IPS-20b (cell line): ENCODE measurements around the gene BCAS1.
"Not testable (repeated sequence)": the region's sequence is repeated elsewhere in the genome, so short reads cannot be mapped to it uniquely, and the experiment has no call there.

Experiments used
- H3K27ac ChIP-seq: one replicate; pipeline ENCODE4 v1.5.1; 2013; ENCODE audit warnings: low read length
- H3K27me3 ChIP-seq: 2 replicates; pipeline ENCODE4 v1.6.1; 2013; ENCODE audit warnings: mild to moderate bottlenecking, low read length, inconsistent platforms; ENCODE audit not compliant: insufficient read depth
- H3K36me3 ChIP-seq: 2 replicates; pipeline ENCODE4 v1.6.1; 2013; ENCODE audit warnings: low read depth, mild to moderate bottlenecking, inconsistent platforms, low read length, moderate library complexity; ENCODE audit not compliant: insufficient read depth
- H3K4me1 ChIP-seq: 2 replicates; pipeline ENCODE4 v1.6.1; 2013; ENCODE audit warnings: mild to moderate bottlenecking, control low read depth, inconsistent platforms, low read length, moderate library complexity; ENCODE audit not compliant: insufficient read depth
- H3K4me3 ChIP-seq: 2 replicates; pipeline ENCODE4 v1.5.1; 2013; ENCODE audit warnings: mild to moderate bottlenecking, low read length, inconsistent platforms
- H3K9ac ChIP-seq: 2 replicates; pipeline ENCODE4 v1.6.1; 2013; ENCODE audit warnings: low read depth, mild to moderate bottlenecking, inconsistent platforms, low read length, moderate library complexity
- H3K9me3 ChIP-seq: 2 replicates; pipeline ENCODE4 v1.6.1; 2013; ENCODE audit warnings: mild to moderate bottlenecking, low read depth, low read length, inconsistent platforms; ENCODE audit not compliant: insufficient read depth

BCAS1 gene

DNA sequence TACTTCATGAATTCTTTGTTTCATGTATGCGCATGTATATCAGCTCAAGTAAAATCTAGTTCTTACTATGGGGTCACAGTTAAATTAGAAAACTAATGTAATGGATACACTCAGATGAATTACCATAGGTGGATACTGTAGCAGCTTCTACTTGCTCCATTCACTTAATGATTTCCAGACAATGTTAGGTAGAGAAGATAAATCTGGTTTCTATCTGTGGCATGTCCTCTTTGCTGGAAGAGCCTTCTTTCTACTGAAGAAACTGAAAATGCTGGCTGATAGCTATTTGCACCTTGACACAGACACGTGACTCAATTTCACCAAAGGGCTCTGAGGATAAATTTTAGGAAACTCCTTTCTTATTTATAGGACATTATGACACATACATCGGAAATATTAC is 49.5 kb downstream of the BCAS1 start:
- Histone ChIP-seq H3K27ac (no peak overlapping the region), H3K4me3 (no peak overlapping the region), H3K9me3 (no peaks in the 10 kb centered on the region), H3K9ac (no peak overlapping the region), H3K27me3 (no peaks in the 10 kb centered on the region), H3K4me1 (peaks cover 9% of the 10 kb centered on the region), H3K36me3 (no peaks in the 10 kb centered on the region)

DNA sequence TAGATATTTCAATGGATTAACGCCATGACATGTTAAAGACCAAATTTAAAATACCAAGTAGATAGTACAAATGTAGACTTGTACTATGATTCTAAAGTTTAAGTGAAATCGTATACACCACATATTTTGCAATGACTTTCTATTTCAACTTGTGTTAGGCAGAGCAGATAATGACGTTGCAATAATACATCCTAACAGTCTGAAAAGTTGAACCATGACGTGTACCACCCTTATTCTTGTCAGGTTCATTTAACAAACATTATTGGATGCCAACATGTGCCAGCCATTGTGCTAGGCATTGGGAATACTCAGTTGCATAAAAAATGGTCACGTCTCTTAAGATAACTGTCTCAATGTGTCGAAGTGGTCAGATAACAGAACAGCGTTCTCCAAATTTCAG is 50.0 kb downstream of the BCAS1 start:
- peaks cover 4% of the 10 kb centered on the region for H3K4me1 ChIP-seq
- no peak overlapping the region for H3K9ac ChIP-seq
- H3K9me3 ChIP-seq = no peaks in the 10 kb centered on the region
- no peak overlapping the region for H3K27ac ChIP-seq
- H3K27me3 ChIP-seq = no peaks in the 10 kb centered on the region
- no peaks in the 10 kb centered on the region for H3K36me3 ChIP-seq
- no peak overlapping the region for H3K4me3 ChIP-seq

DNA sequence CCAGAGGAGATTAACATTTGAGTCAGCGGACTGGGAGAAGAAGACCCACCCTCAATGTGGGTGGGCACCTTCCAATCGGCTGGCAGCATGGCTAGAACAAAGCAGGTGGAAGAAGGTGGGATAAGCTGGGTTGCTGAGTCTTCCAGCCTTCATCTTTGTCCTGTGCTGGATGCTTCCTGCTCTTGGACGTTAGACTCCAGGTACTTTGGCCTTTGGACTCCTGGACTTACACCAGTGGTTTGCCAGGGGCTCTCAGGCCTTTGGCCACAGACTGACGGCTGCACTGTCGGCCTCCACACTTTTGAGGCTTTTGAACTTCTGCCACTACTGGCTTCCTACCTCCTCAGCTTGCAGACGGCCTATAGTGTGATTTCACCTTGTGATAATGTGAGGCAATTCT is 50.8 kb downstream of the BCAS1 start:
- Histone ChIP-seq H3K9ac (no peak overlapping the region), H3K4me1 (no peaks in the 10 kb centered on the region), H3K27ac (no peak overlapping the region), H3K4me3 (no peak overlapping the region), H3K27me3 (no peaks in the 10 kb centered on the region), H3K9me3 (no peaks in the 10 kb centered on the region), H3K36me3 (no peaks in the 10 kb centered on the region)

DNA sequence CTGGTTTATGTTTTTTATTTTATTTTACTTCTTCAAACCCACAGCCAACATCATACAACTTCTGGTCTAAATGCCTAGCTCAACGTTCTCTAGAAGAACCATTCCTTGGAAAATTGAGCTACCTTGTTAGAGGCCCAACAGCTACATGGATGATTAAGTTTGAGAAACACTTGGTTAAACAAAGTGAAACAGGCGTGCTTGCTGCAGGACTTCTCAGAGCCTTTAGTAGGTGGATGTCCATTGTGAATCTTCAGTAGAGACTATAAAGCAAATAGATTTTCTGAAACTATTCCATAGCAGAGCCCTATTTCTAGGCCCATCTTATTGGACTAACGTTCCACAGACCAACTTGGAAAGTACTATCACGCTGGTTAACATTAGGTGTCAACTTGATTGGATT is 51.3 kb downstream of the BCAS1 start:
- Histone ChIP-seq H3K4me3 (no peak overlapping the region), H3K27ac (no peak overlapping the region), H3K9ac (no peak overlapping the region), H3K9me3 (no peaks in the 10 kb centered on the region), H3K36me3 (no peaks in the 10 kb centered on the region), H3K27me3 (no peaks in the 10 kb centered on the region), H3K4me1 (no peaks in the 10 kb centered on the region)

DNA sequence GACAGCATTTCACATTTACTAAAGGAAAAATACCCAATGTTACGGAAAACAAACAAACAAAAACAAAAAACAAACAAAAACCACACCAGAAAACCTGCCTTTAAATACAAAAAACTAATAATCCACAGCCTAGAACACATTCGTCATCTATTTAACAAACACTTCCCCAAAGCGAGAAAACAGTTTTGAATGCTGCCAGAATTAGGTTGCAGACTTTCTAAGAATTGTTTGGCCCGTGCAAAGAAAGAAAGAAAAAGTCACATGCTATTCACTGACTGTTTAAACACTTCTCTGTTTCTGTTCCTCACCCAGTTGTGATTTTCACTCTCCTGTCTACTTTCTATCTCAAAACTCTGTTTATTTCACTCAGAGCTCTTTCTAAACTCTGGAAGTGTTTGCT is 52.5 kb downstream of the BCAS1 start:
- Histone ChIP-seq H3K4me1 (no peaks in the 10 kb centered on the region), H3K36me3 (no peaks in the 10 kb centered on the region), H3K27me3 (no peaks in the 10 kb centered on the region), H3K9me3 (no peaks in the 10 kb centered on the region), H3K4me3 (no peak overlapping the region), H3K9ac (no peak overlapping the region), H3K27ac (no peak overlapping the region)

DNA sequence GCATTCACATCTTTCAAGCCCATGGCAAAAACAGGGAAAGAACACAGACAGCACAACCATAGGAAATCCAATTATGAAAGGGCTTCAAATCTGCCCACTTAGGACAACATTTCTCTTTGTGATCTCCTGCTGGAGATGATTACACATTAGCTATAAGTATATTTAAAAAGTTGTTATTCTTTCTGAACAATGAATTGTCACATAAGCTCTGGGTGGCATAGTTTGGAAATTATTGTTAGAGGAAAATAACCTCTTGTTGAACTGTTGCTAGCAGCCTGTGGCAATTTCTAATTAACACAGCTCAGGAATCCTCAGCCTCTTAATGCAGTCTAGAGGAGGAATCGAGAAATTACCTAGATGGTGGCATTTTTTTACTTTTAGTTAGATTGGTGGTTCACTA is 54.9 kb downstream of the BCAS1 start:
- H3K36me3 ChIP-seq = no peaks in the 10 kb centered on the region
- H3K27ac ChIP-seq = no peak overlapping the region
- H3K4me3 ChIP-seq = no peak overlapping the region
- no peaks in the 10 kb centered on the region for H3K4me1 ChIP-seq
- no peaks in the 10 kb centered on the region for H3K27me3 ChIP-seq
- no peaks in the 10 kb centered on the region for H3K9me3 ChIP-seq
- H3K9ac ChIP-seq = no peak overlapping the region

DNA sequence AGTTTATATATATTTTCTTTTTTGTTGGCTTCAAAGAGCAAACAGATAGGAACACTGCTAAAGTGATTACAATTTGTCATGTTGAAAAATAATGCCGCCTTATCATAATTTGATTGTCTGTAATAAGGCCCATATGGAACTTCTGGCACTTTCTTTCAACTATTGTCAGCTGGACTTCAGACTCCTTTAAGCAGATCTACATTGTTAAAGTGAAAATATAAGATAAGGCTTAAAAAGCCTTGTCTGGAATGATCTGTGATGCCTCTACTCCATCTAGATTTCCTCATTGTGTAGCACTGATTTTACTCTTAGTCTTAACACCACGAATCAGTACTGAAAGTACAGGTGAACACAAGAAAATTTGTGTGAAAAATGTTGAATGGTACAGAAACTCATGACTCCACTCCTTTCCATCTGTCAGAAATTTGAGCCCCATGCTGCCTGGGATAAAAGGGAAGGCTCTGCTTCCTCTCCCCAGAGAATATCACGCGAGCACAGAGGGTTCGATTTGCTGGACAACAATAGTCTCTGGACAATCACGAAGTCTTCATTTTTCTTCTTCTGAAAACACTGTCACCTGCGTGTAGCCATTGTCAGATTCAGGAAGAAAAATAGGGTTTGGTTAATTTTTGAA is 56.0 kb downstream of the BCAS1 start:
- Histone ChIP-seq H3K9me3 (no peaks in the 10 kb centered on the region), H3K27me3 (no peaks in the 10 kb centered on the region), H3K36me3 (no peaks in the 10 kb centered on the region), H3K4me3 (no peak overlapping the region), H3K9ac (no peak overlapping the region), H3K4me1 (no peaks in the 10 kb centered on the region), H3K27ac (no peak overlapping the region)

DNA sequence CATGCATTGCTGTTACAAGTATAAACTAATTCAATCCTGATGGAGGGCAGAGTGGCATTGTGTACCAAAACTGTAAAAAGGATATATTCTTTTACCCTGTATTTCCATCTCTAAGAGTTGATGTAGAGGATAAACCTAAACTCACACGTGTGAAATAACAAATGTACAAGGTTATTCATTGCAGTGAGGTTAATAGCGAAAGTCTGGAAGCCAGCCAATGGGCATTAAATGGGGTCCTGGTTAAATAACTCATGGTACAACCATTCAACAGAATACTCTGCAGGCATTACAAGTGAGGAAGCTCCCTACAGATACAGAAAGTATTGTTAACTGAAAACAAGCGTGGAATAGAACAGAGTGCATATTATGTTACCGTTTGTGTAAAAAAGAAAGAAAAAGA is 56.9 kb downstream of the BCAS1 start:
- H3K9ac ChIP-seq = no peak overlapping the region
- H3K36me3 ChIP-seq = no peaks in the 10 kb centered on the region
- no peaks in the 10 kb centered on the region for H3K9me3 ChIP-seq
- H3K4me1 ChIP-seq = no peaks in the 10 kb centered on the region
- no peaks in the 10 kb centered on the region for H3K27me3 ChIP-seq
- H3K27ac ChIP-seq = no peak overlapping the region
- no peak overlapping the region for H3K4me3 ChIP-seq

DNA sequence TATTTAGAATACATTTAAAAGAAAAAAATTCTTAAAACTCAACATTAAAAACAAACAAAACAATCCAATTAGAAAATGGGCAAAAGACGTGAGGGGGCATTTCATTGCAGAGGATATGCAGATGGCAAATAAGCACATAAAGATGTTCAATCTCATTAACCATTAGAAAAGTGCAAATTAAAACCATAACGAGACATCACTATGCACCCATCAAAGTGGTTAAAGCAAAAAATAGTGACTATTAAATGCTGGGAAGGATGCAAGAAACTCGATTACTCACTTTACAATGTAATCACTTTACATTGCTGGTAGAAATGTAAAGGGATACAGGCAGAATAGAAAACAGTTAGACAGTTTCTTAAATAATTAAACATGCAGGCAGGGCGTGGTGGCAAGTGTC is 59.0 kb downstream of the BCAS1 start:
- Histone ChIP-seq H3K36me3 (no peaks in the 10 kb centered on the region), H3K9me3 (no peaks in the 10 kb centered on the region), H3K27ac (no peak overlapping the region), H3K4me3 (no peak overlapping the region), H3K9ac (no peak overlapping the region), H3K27me3 (no peaks in the 10 kb centered on the region), H3K4me1 (no peaks in the 10 kb centered on the region)

DNA sequence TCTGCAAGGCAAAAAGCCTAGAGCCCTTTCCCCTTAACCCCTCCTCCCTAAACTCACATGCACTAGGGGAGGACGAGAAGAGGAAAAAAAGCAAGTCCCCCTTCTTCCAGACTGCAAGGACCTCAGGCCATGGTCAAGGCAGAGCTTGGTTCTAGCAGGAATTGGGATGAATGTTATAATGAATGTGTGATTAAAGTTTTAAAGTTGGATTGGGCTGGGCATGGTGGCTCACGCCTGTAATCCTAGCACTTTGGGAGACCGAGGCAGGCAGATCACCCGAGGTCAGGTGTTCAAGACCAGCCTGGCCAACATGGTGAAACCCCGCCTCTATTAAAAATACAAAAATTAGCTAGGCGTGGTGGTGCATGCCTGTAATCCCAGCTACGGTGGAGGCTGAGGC is 64.2 kb downstream of the BCAS1 start:
- H3K36me3 ChIP-seq, H3K9me3 ChIP-seq, H3K9ac ChIP-seq, H3K27me3 ChIP-seq, H3K4me3 ChIP-seq, H3K4me1 ChIP-seq, H3K27ac ChIP-seq: not testable (repeated sequence)

DNA sequence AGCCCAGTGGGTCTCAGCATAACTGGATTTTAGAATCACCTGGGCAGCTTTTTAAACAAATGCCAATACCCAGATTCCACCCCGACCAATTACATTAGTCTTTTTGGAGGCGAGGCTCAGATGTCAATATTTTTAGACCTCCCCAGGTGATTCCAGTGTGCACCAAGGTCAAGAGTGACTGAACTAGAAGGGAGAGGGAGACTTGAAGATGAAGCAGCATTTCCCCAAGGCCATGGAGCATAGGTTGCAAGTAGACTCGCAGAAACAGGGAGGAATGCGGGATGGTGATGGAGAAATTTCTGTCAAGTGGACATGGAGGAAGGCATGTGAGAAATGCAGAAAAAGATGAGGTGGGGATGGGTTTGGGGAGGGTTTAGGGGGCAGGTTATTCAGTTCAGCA is 64.9 kb downstream of the BCAS1 start:
- no peak overlapping the region for H3K4me3 ChIP-seq
- no peaks in the 10 kb centered on the region for H3K36me3 ChIP-seq
- H3K9ac ChIP-seq = no peak overlapping the region
- H3K27ac ChIP-seq = no peak overlapping the region
- H3K4me1 ChIP-seq = no peaks in the 10 kb centered on the region
- H3K9me3 ChIP-seq = no peaks in the 10 kb centered on the region
- no peaks in the 10 kb centered on the region for H3K27me3 ChIP-seq

DNA sequence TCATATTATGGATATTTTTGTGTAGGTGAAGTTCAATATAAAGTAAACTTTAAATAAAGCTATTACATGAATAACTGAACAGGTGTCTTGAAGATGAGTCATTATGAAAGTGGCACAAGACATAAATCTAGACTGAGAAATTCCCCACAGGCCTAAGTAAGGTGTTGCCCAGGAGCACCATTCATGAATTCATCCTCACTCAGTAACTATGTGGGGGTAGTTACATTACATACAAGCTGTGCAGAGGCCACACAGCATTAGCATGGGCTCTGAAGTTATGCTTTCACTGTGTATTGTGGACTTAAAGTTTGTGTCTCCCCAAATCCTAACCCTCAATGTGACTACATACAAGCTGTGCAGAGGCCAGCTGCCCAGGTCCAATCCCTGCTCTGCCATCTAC is 65.9 kb downstream of the BCAS1 start:
- H3K27ac ChIP-seq = no peak overlapping the region
- no peaks in the 10 kb centered on the region for H3K4me1 ChIP-seq
- H3K9me3 ChIP-seq = no peaks in the 10 kb centered on the region
- H3K36me3 ChIP-seq = no peaks in the 10 kb centered on the region
- H3K27me3 ChIP-seq = no peaks in the 10 kb centered on the region
- H3K9ac ChIP-seq = no peak overlapping the region
- H3K4me3 ChIP-seq = no peak overlapping the region

DNA sequence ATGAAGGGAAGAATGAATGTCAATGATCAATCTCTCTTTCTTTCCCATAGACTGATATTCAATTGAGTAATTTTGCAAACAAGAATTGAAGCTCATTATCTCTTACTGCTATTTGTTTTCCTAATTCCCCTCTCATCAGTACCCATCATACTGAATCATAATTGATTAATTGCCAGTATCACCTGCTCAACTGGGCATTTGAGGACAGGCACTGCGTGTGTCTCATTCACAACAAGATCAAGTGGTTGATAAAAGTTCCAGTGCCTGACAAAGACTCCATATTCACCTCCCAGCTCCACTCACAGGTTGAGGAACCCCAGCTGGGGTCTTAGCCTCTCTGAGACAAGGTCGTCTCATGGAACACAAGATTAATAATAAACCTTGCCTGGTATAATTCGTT is 67.7 kb downstream of the BCAS1 start:
- Histone ChIP-seq H3K9me3 (no peaks in the 10 kb centered on the region), H3K4me3 (no peak overlapping the region), H3K27me3 (no peaks in the 10 kb centered on the region), H3K27ac (no peak overlapping the region), H3K9ac (no peak overlapping the region), H3K36me3 (no peaks in the 10 kb centered on the region), H3K4me1 (no peaks in the 10 kb centered on the region)
